Measurements from ENCODE around the gene UBIAD1. TPM values are rescaled to one million over a fixed set of nuclear protein-coding genes. Genes with fewer than 3 reads are reported as not detected.

UBIAD1 gene
- total and polyA plus RNA-seq, 9 of the 15 experiments (the other 6 are each of a cell fraction or from before 2014, with no cell fraction given): 6.2 to 34.3 (median 22.3) TPM

GRCh38 chr1:11316701-11317100 is 43.7 kb downstream of the UBIAD1 start:
- Histone ChIP-seq H3K27me3 (ENCODE audit: control insufficient read depth in 2 of 2, insufficient read depth in 2 of 2, low read length in 2 of 2) (peaks cover 37 to 66% of the 10 kb centered on the region in 2 experiments), H4K20me1 (replicated peaks; ENCODE audit: control insufficient read depth, insufficient read depth, low read length) (peaks cover 5% of the 10 kb centered on the region), H3K36me3 (ENCODE audit: control insufficient read depth, insufficient read depth, low read length) (no peaks in the 10 kb centered on the region), H3K79me2 (ENCODE audit: control insufficient read depth, insufficient read depth, low read length) (no peaks in the 10 kb centered on the region), H3K9ac (ENCODE audit: insufficient read depth in 1 of 2, low read depth in 2 of 2, low read length in 2 of 2) (no peak overlapping the region), H3K4me3 (no peak overlapping the region), H3K4me2 (ENCODE audit: insufficient read depth, low read length) (no peak overlapping the region), H3K27ac (ENCODE audit: extremely low read depth, low read depth, low read length) (no peak overlapping the region), H3K9me1 (ENCODE audit: control insufficient read depth, insufficient read depth, low read length) (no peaks in the 10 kb centered on the region), H2AFZ (ENCODE audit: low read depth, low read length) (no peak overlapping the region), H3K4me1 (replicated peaks in 1 of 2; ENCODE audit: control insufficient read depth in 2 of 2, insufficient read depth in 2 of 2, low read length in 2 of 2) (peaks cover 0 to 6% of the 10 kb centered on the region in 2 experiments; a peak in 3 of 5 replicates), H3K9me3 (replicated peaks; ENCODE audit: control insufficient read depth, insufficient read depth, low read depth, low read length) (no peaks in the 10 kb centered on the region)
- POLR2A ChIA-PET: interaction anchor here (0.8 to 1.6 kb wide), 4 partner anchors 9 to 37 kb away, joined by 3 to 5 read pairs (median 4); no protein-coding TSS in a partner anchor
- BruUV-seq (replicated peaks): no TSS peak
- 5% methylated on average over 6 of the region's 6 CpGs for WGBS (ENCODE audit: insufficient coverage, low coverage, missing lambda C conversion rate)
- ATAC-seq (no peak), DNase-seq (ENCODE audit: extremely low read depth in 1 of 4, low spot score in 3 of 4) (no peak), FAIRE-seq (no peak)
- no peak for TF ChIP-seq SNRNP70 (optimal IDR thresholded peaks at IDR 0.05; ENCODE audit: low read depth, low read length)
- TF ChIP-seq MBD2 (IDR thresholded peaks at IDR 0.05; ENCODE audit: borderline replicate concordance, low read depth): no peak
- CTCF ChIA-PET (ENCODE audit: low intra/inter-chr PET ratio): no interaction called here
- in situ Hi-C loops (cut with MboI) (no loop called here), intact Hi-C loops (cut with micrococcal nuclease) (no loop called here)

DNA sequence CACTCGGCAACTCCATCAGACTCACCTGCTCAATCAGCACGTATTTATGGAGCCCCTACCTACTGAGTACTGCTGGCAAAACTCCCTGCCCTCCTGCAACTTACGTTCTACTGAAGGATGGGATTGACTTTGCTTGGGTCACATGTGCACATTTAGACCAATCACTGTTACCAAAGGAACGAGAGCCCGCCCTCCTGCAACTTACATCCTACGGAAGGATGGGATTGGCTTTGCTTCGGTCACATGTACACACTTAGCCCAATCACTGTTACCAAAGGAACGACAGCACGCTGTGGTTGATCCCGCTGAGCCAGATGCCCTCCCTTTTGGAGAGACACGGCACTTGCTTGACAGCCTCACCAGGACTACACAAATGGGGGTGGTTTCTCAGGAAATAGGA is 46.0 kb downstream of the UBIAD1 start:
- BruUV-seq (replicated peaks): no TSS peak
- Histone ChIP-seq H3K36me3 (ENCODE audit: control insufficient read depth, insufficient read depth, low read length) (no peaks in the 10 kb centered on the region), H3K4me2 (ENCODE audit: insufficient read depth, low read length) (peak overlapping the region; percentile 16; the same call in 1 of the 2 replicates), H3K79me2 (ENCODE audit: control insufficient read depth, insufficient read depth, low read length) (no peaks in the 10 kb centered on the region), H3K9me3 (replicated peaks; ENCODE audit: control insufficient read depth, insufficient read depth, low read depth, low read length) (no peaks in the 10 kb centered on the region), H2AFZ (ENCODE audit: low read depth, low read length) (no peak overlapping the region; the same call in 1 of the 2 replicates), H3K27ac (ENCODE audit: extremely low read depth, low read depth, low read length) (no peak overlapping the region), H3K9ac (ENCODE audit: insufficient read depth in 1 of 2, low read depth in 2 of 2, low read length in 2 of 2) (no peak overlapping the region), H3K27me3 (ENCODE audit: control insufficient read depth in 2 of 2, insufficient read depth in 2 of 2, low read length in 2 of 2) (peaks cover 34 to 58% of the 10 kb centered on the region in 2 experiments), H3K4me1 (replicated peaks in 1 of 2; ENCODE audit: control insufficient read depth in 2 of 2, insufficient read depth in 2 of 2, low read length in 2 of 2) (peaks cover 0 to 11% of the 10 kb centered on the region in 2 experiments; a peak in 3 of 5 replicates), H3K9me1 (ENCODE audit: control insufficient read depth, insufficient read depth, low read length) (no peaks in the 10 kb centered on the region), H3K4me3 (no peak overlapping the region), H4K20me1 (replicated peaks; ENCODE audit: control insufficient read depth, insufficient read depth, low read length) (peaks cover 5% of the 10 kb centered on the region)
- intact Hi-C loops (cut with micrococcal nuclease): no loop called here
- WGBS (ENCODE audit: insufficient coverage, low coverage, missing lambda C conversion rate): 12% methylated on average over 11 of the region's 11 CpGs
- peak; percentile 45 to 82 (median 76) for DNase-seq (ENCODE audit: extremely low read depth in 1 of 4, low spot score in 3 of 4)
- in situ Hi-C loops (cut with MboI): no loop called here
- CTCF ChIA-PET (ENCODE audit: low intra/inter-chr PET ratio): interaction anchor here (0.7 kb wide), 1 partner anchor 38 kb away, joined by 3 read pairs; no protein-coding TSS in a partner anchor
- ATAC-seq: peak; percentile 91
- peak; percentile 88 for FAIRE-seq
- POLR2A ChIA-PET: no interaction called here
- TF ChIP-seq CREBBP (IDR thresholded peaks at IDR 0.05; ENCODE audit: low read depth, low read length) (no peak), STAT5A (IDR thresholded peaks at IDR 0.05; ENCODE audit: borderline replicate concordance, low read length) (no peak), RAD51 (IDR thresholded peaks at IDR 0.05; ENCODE audit: borderline replicate concordance, low read depth) (peak; percentile 88), CREM (IDR thresholded peaks at IDR 0.05; ENCODE audit: low read depth) (no peak), L3MBTL2 (IDR thresholded peaks at IDR 0.05) (0 out of 2 replicates have a peak, but pooled peaks have one; percentile 30), ZNF316 (IDR thresholded peaks at IDR 0.05) (peak; percentile 24; the same call in 1 of the 2 replicates), FOS (IDR thresholded peaks at IDR 0.05; ENCODE audit: extremely low read depth, insufficient read length) (peak; percentile 39), KHSRP (IDR thresholded peaks at IDR 0.05) (no peak), USF1 (CRISPR knock-in tag; IDR thresholded peaks at IDR 0.05) (peak; percentile 94), CREB5 (CRISPR knock-in tag; IDR thresholded peaks at IDR 0.05) (no peak), CBFA2T2 (conservative IDR thresholded peaks at IDR 0.05) (0 out of 2 replicates have a peak, but pooled peaks have one; percentile 39), PYGO2 (tag; IDR thresholded peaks at IDR 0.05) (no peak)
- TF ChIP-seq, protein P1, sequence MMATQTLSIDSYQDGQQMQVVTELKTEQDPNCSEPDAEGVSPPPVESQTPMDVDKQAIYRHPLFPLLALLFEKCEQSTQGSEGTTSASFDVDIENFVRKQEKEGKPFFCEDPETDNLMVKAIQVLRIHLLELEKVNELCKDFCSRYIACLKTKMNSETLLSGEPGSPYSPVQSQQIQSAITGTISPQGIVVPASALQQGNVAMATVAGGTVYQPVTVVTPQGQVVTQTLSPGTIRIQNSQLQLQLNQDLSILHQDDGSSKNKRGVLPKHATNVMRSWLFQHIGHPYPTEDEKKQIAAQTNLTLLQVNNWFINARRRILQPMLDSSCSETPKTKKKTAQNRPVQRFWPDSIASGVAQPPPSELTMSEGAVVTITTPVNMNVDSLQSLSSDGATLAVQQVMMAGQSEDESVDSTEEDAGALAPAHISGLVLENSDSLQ (IDR thresholded peaks at IDR 0.05): peak; percentile 40; the same call in 1 of the 2 replicates
